ENCODE data around the gene FARS2. TPM values are rescaled to one million over a fixed set of nuclear protein-coding genes. Genes with fewer than 3 reads are reported as not detected.

FARS2 gene
- 10.0 TPM for polyA plus RNA-seq (2013, experiment 1 of 2)
- polyA plus RNA-seq (2013, experiment 2 of 2), result 9.0 TPM

DNA sequence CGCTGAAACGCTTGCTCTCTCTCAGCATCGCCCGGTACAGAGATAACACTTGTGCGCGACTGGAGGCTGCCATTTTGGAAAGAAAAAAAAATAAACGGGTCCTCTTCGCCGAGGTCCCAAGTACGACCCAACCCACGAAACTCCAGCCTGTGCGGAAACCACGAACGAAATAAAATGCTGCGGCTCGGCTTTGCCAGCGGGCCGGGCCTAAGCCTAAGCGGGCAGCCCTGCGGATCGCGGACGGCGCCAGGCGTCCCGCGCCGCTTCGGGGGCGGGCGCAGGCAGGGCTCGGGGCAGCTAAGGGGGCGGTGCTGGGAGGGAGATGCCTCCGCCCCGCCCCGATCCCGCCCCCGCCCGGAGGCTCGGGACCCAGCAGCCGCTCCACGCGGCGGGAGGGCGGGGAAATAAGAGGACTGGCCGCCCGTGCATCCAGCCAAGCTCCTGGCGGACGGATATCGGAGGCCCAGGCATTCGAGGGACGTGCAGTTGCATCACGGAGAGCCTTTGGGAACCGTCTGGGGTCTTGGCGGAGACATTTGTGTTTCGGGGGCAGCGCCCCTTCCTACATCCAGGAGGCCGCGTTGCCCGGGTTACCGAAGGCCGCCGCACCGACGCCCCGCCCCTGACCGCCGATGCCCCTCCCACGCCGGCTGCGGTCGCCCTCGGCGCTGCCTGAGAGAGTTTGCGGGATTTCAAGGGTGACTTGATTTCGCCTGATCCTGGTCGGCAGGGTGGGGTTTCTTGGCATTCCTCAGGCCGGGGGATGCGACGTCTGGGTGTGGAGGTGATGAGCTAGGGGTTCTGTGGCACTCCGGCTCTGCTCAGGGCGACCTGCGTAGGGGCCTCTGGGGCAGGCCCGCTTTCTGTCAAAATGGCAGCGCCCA is at the start of gene FARS2, which contains the start of gene LYRM4:
Gene FARS2, plus strand, starts transcription at position 853 of the 884 bp plus-strand sequence.
Gene LYRM4, minus strand, starts transcription at position 290 of the 884 bp plus-strand sequence. Its CDS starts 217 bp downstream, at position 73.
- Histone ChIP-seq H3K27ac (ENCODE audit: low read depth, low read length, severe bottlenecking) (peak within 1 kb of the TSS; percentile 98), H3K4me1 (ENCODE audit: control insufficient read depth, insufficient read depth, low read length, poor library complexity, severe bottlenecking) (no peaks in the 10 kb centered on the region), H3K9me3 (ENCODE audit: control insufficient read depth, low read length) (no peaks in the 10 kb centered on the region), H3K4me3 (ENCODE audit: extremely low read depth, insufficient read depth, low read length, poor library complexity, severe bottlenecking) (peak within 1 kb of the TSS; percentile 75), H3K36me3 (ENCODE audit: control insufficient read depth, insufficient read depth, low read length) (peaks cover 17% of the 10 kb centered on the region)
- 0% methylated on average over 52 to 76 of the region's 85 CpGs for WGBS, 2 experiments (ENCODE audit: insufficient coverage in 2 of 2)

DNA sequence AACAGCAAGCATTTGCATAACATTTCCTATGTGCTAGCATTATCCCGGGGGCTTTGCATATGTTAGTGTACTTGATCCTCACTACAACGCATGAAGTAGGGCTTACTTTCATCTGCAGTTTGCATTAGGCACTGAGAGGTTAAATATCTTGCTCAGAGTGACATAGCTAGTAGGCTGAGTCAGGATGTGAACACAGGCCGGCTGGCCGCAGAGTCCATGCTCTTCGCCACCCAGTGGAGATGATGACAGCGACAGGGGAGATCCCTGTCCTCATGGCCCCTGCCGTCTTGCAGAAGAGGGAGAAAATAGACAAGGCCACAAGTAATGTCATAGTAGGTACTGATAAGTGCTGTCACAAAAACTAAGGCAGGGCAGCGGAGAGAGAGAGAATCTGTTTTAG is 47.5 kb upstream of the FARS2 start:
- Histone ChIP-seq H3K36me3 (ENCODE audit: control insufficient read depth, insufficient read depth, low read length) (peaks cover 21% of the 10 kb centered on the region), H3K4me3 (ENCODE audit: extremely low read depth, insufficient read depth, low read length, poor library complexity, severe bottlenecking) (no peak overlapping the region), H3K9me3 (ENCODE audit: control insufficient read depth, low read length) (no peaks in the 10 kb centered on the region), H3K4me1 (ENCODE audit: control insufficient read depth, insufficient read depth, low read length, poor library complexity, severe bottlenecking) (no peaks in the 10 kb centered on the region), H3K27ac (ENCODE audit: low read depth, low read length, severe bottlenecking) (no peak overlapping the region)
- 86 to 93% methylated on average over 2 to 6 of the region's 8 CpGs for WGBS, 2 experiments (ENCODE audit: insufficient coverage in 2 of 2)

DNA sequence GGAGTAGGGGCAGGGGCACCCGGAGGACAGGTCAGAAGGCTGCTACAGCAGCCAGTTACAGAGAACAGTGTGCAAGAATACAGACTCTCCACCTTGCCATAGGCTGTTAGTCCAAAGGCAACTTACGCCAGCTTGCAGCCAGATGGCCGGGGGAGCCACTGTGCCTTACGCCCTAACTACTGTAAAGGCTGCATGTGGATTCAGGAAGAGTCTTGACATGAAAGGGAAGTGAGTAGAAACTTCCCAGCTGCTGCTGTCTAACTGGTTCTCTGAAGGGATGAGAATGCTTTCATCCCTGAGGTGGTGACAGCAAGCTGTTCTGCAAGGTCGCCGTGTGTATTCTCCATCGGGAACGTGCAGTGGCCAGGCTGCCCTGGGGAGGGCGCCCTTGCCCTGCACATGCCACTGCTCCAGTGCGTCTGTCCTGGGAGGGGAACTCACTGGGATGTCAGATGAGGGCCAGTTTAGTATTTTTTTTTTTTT is 46.7 kb upstream of the FARS2 start:
- Histone ChIP-seq H3K4me1 (ENCODE audit: control insufficient read depth, insufficient read depth, low read length, poor library complexity, severe bottlenecking) (no peaks in the 10 kb centered on the region), H3K9me3 (ENCODE audit: control insufficient read depth, low read length) (no peaks in the 10 kb centered on the region), H3K27ac (ENCODE audit: low read depth, low read length, severe bottlenecking) (no peak overlapping the region), H3K36me3 (ENCODE audit: control insufficient read depth, insufficient read depth, low read length) (peaks cover 21% of the 10 kb centered on the region), H3K4me3 (ENCODE audit: extremely low read depth, insufficient read depth, low read length, poor library complexity, severe bottlenecking) (no peak overlapping the region)
- 54 to 67% methylated on average over 8 to 9 of the region's 10 CpGs for WGBS, 2 experiments (ENCODE audit: insufficient coverage in 2 of 2)

DNA sequence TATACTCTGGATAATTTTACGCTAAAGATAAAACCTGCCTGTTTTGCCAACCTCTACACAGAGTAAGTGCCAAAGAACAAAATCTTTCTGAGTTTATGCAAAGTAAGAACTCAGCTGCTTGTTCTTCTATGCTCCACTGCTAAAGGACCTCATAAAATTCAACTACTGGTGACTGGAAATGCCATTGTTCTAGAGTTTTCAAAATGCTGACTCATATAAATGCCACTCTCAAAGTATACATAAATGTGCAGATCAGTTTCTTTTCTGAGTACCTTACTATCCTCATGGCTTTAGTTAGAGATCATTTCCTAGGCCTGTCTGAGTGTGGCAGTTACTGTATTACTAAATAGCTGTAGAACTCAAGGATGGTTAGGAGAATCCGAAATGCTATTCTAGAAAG is 46.2 kb upstream of the FARS2 start:
- 100% methylated on average over 1 of the region's 2 CpGs; no CpG with 5 or more reads in 1 of the 2 experiments for WGBS, 2 experiments (ENCODE audit: insufficient coverage in 2 of 2)
- no peaks in the 10 kb centered on the region for H3K4me1 ChIP-seq (ENCODE audit: control insufficient read depth, insufficient read depth, low read length, poor library complexity, severe bottlenecking)
- no peak overlapping the region for H3K4me3 ChIP-seq (ENCODE audit: extremely low read depth, insufficient read depth, low read length, poor library complexity, severe bottlenecking)
- H3K27ac ChIP-seq (ENCODE audit: low read depth, low read length, severe bottlenecking), result no peak overlapping the region
- H3K9me3 ChIP-seq (ENCODE audit: control insufficient read depth, low read length), result no peaks in the 10 kb centered on the region
- H3K36me3 ChIP-seq (ENCODE audit: control insufficient read depth, insufficient read depth, low read length), result peaks cover 21% of the 10 kb centered on the region

DNA sequence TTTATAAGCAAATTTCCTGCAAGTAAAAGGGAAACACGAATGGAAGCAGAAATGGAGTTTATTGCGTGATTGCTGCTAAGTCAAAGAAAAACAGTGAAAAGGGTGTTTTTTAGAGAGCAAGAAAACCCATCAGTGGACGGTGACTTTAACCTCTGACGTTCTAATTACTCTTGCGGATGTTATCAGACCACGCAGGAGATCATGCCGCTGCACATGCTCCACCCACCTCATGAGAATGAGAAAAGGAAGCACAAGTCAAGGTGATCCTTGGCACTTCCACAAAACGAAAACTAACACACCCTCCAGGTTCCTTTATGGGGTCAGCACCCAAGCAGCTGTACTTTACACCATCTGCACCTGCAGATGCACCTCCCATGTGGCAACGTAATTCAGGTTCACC is 45.5 kb upstream of the FARS2 start:
- H3K36me3 ChIP-seq (ENCODE audit: control insufficient read depth, insufficient read depth, low read length), result peaks cover 21% of the 10 kb centered on the region
- no peak overlapping the region for H3K4me3 ChIP-seq (ENCODE audit: extremely low read depth, insufficient read depth, low read length, poor library complexity, severe bottlenecking)
- H3K9me3 ChIP-seq (ENCODE audit: control insufficient read depth, low read length), result no peaks in the 10 kb centered on the region
- H3K27ac ChIP-seq (ENCODE audit: low read depth, low read length, severe bottlenecking), result no peak overlapping the region
- WGBS, 2 experiments (ENCODE audit: insufficient coverage in 2 of 2), result 83 to 89% methylated on average over 7 to 8 of the region's 9 CpGs
- no peaks in the 10 kb centered on the region for H3K4me1 ChIP-seq (ENCODE audit: control insufficient read depth, insufficient read depth, low read length, poor library complexity, severe bottlenecking)

DNA sequence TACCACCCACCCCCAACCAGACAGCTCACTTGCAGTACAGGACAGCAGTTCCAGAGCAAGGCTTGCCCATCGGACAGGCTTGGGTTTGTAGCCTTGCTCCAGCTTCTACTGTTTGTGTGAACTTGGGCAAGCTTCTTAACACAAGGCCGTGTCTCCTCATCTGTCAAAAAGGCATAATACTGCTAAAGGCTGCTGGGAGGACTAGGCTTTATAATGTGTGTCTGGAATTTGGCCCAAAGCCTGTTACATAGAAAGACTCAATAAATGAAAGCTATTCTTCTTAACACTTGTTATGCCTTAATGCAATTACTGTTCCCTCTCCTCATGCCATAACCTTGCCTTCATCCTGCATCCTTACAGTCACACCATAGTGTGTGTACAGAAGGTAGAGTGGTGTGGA is 44.0 kb upstream of the FARS2 start:
- peaks cover 20% of the 10 kb centered on the region for H3K36me3 ChIP-seq (ENCODE audit: control insufficient read depth, insufficient read depth, low read length)
- H3K4me1 ChIP-seq (ENCODE audit: control insufficient read depth, insufficient read depth, low read length, poor library complexity, severe bottlenecking), result no peaks in the 10 kb centered on the region
- WGBS, 2 experiments (ENCODE audit: insufficient coverage in 2 of 2), result 100% methylated on average over 1 to 2 of the region's 2 CpGs
- H3K27ac ChIP-seq (ENCODE audit: low read depth, low read length, severe bottlenecking), result no peak overlapping the region
- H3K4me3 ChIP-seq (ENCODE audit: extremely low read depth, insufficient read depth, low read length, poor library complexity, severe bottlenecking), result no peak overlapping the region
- H3K9me3 ChIP-seq (ENCODE audit: control insufficient read depth, low read length), result no peaks in the 10 kb centered on the region

DNA sequence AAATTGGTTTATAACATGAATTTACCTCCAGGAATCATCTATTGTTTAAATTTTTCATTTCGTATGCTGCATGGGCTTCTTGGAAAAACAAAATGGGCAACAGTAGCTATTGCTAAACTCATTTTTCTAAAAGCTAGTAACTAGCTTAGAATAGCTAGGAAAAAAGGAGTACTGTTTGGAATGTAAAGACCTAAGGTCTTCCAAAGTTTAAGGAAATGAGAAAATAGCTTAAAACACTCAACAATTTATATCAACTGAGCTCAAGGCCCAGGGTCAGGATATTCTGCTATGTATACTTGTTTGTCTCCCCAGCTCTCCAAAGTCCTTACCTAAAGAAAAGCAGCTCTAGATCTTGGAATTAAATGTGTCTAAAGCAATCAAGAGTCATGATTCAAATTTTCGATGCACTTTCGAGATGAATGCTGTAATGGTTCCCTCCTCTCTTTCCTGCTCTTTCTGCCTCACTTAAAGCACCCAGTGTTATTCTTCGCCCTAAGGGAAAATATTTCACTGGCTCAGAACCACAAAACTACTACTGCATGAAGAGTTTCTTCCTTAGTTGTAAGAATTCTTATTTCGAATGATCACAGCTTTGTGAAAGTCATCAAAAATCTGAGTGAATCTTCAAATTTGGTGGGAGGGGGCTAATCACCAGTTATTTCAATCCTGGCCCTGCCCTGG is 42.2 kb upstream of the FARS2 start:
- peaks cover 5% of the 10 kb centered on the region for H3K36me3 ChIP-seq (ENCODE audit: control insufficient read depth, insufficient read depth, low read length)
- WGBS, 2 experiments (ENCODE audit: insufficient coverage in 2 of 2), result 90 to 100% methylated on average over 2 to 3 of the region's 5 CpGs
- H3K9me3 ChIP-seq (ENCODE audit: control insufficient read depth, low read length), result no peaks in the 10 kb centered on the region
- no peaks in the 10 kb centered on the region for H3K4me1 ChIP-seq (ENCODE audit: control insufficient read depth, insufficient read depth, low read length, poor library complexity, severe bottlenecking)
- no peak overlapping the region for H3K4me3 ChIP-seq (ENCODE audit: extremely low read depth, insufficient read depth, low read length, poor library complexity, severe bottlenecking)
- H3K27ac ChIP-seq (ENCODE audit: low read depth, low read length, severe bottlenecking), result no peak overlapping the region

DNA sequence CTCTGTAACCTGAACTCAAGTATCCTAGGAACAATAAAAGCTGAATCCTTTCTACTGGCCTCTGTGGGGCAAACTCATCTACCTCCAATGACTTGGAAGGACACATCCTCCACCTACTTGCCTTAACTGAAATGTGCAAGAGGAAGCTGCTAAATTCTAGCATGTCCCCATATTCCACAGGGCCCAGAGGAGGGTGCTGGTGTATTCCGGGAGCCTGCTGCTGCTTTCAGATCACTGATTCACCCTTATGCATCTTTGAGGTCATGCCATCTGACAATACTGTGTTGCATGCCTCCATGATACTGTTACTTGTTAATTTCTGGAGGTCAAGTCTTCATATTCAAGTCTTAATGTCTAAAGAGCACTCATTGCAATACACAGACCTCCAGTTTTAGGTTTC is 40.9 kb upstream of the FARS2 start:
- no peaks in the 10 kb centered on the region for H3K36me3 ChIP-seq (ENCODE audit: control insufficient read depth, insufficient read depth, low read length)
- no peaks in the 10 kb centered on the region for H3K4me1 ChIP-seq (ENCODE audit: control insufficient read depth, insufficient read depth, low read length, poor library complexity, severe bottlenecking)
- no peak overlapping the region for H3K4me3 ChIP-seq (ENCODE audit: extremely low read depth, insufficient read depth, low read length, poor library complexity, severe bottlenecking)
- no peak overlapping the region for H3K27ac ChIP-seq (ENCODE audit: low read depth, low read length, severe bottlenecking)
- no peaks in the 10 kb centered on the region for H3K9me3 ChIP-seq (ENCODE audit: control insufficient read depth, low read length)
- 100% methylated on average over 1 of the region's 1 CpG for WGBS, 2 experiments (ENCODE audit: insufficient coverage in 2 of 2)

DNA sequence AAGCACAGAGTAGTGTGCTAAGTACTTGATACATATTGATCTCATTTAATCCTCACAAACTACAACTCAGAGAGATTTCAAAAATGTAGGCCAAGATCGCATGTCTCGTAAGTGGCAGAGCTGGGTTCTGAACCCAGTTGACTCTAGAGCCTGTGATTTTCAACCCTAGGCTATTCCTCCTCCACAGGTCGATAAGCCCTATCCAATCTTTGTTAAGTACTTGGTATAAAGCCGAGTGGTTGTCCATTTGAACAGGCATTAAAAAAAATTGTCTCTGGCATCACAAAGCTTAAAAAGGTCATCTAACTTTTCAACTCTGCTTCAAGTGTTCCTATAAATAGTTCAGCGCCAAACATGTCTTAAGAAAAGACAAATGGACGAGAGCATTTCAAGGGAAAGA is 38.0 kb upstream of the FARS2 start:
- 94 to 100% methylated on average over 2 to 6 of the region's 6 CpGs for WGBS, 2 experiments (ENCODE audit: insufficient coverage in 2 of 2)
- no peak overlapping the region for H3K27ac ChIP-seq (ENCODE audit: low read depth, low read length, severe bottlenecking)

DNA sequence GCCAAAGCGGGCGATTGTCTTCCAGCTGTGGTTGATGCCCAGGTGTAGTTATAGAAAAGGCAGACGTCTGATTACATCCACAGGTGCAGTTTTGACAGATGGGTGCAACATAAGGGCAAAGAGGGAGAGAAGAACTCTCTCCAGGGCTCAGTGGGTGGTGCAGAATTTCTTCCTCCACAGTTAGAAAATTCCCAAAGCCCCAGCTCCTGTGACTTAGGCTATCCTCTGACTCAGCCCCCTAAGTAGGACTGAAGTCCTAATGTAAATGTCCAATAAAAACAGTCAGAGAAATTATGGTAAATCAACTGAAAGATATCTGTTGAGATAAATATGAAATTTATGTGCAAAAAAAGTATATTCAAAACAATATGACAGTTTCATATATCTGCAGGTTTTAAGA is 32.0 kb upstream of the FARS2 start:
- Histone ChIP-seq H3K4me1 (ENCODE audit: control insufficient read depth, insufficient read depth, low read length, poor library complexity, severe bottlenecking) (no peaks in the 10 kb centered on the region), H3K27ac (ENCODE audit: low read depth, low read length, severe bottlenecking) (no peak overlapping the region), H3K36me3 (ENCODE audit: control insufficient read depth, insufficient read depth, low read length) (no peaks in the 10 kb centered on the region), H3K4me3 (ENCODE audit: extremely low read depth, insufficient read depth, low read length, poor library complexity, severe bottlenecking) (no peak overlapping the region), H3K9me3 (ENCODE audit: control insufficient read depth, low read length) (no peaks in the 10 kb centered on the region)
- 90 to 92% methylated on average over 2 to 3 of the region's 3 CpGs for WGBS, 2 experiments (ENCODE audit: insufficient coverage in 2 of 2)

More for the DNA sequence above, 38.0 kb upstream of the FARS2 start:
- Histone ChIP-seq H3K4me3 (ENCODE audit: extremely low read depth, insufficient read depth, low read length, poor library complexity, severe bottlenecking) (no peak overlapping the region), H3K9me3 (ENCODE audit: control insufficient read depth, low read length) (no peaks in the 10 kb centered on the region), H3K4me1 (ENCODE audit: control insufficient read depth, insufficient read depth, low read length, poor library complexity, severe bottlenecking) (no peaks in the 10 kb centered on the region), H3K36me3 (ENCODE audit: control insufficient read depth, insufficient read depth, low read length) (no peaks in the 10 kb centered on the region)

All from mesodermal cell (in vitro differentiated cells).